Activated B cell treated with CpG ODN at 0.5 μM for 24 hours (primary cell): ENCODE measurements around the gene RBBP8NL. TPM values are rescaled to one million over a fixed set of nuclear protein-coding genes. Genes with fewer than 3 reads are reported as not detected.

Source experiments
- ATAC-seq: fragments of 200-7000 bp; cut with Tn5 transposase; one replicate; pipeline ENCODE4 v1.10.0; 2021; ENCODE audit warnings: low read depth, mild to moderate bottlenecking, moderate library complexity
- CTCF ChIA-PET: fragments of 350-600 bp; sonication (Branson Sonifier 250); formaldehyde crosslinking; loops from one replicate; lab custom pipeline; 2021; ENCODE audit warnings: antibody characterized with exemption; lab: Charles Lee
- POLR2A ChIA-PET: fragments of 350-600 bp; sonication (Branson Sonifier 250); formaldehyde crosslinking; loops from one replicate; lab custom pipeline; 2021; ENCODE audit warnings: antibody characterized with exemption; lab: Charles Lee
- DNase-seq: peaks from one replicate; pipeline ENCODE4 v3.0.0; 2022
- H3K27ac Mint-ChIP-seq: one replicate; pipeline ENCODE4 v1.8.0; 2020; ENCODE audit warnings: mixed read lengths
- H3K27me3 Mint-ChIP-seq: one replicate; pipeline ENCODE4 v1.8.0; 2021; ENCODE audit warnings: mixed read lengths
- H3K36me3 Mint-ChIP-seq: one replicate; pipeline ENCODE4 v1.8.0; 2021; ENCODE audit warnings: low read depth, mixed read lengths
- H3K4me1 Mint-ChIP-seq: one replicate; pipeline ENCODE4 v1.8.0; 2021; ENCODE audit warnings: mixed read lengths
- H3K4me3 Mint-ChIP-seq: one replicate; pipeline ENCODE4 v1.8.0; 2020; ENCODE audit warnings: mild to moderate bottlenecking, mixed read lengths
- H3K9me3 Mint-ChIP-seq: one replicate; pipeline ENCODE4 v1.8.0; 2020; ENCODE audit warnings: mixed read lengths
- intact Hi-C: fragments of 100-400 bp; cut with micrococcal nuclease; formaldehyde crosslinking; loops from one replicate; pipeline ENCODE4 v1.15.1; 2024
- total RNA-seq: library from RNA; stranded (reverse); gene quantifications from 2 replicates; pipeline ENCODE4 v1.2.3, GENCODE V29; 2022
- TF ChIP-seq, protein P1 (sequence below): fragments of 200-600 bp; IDR thresholded peaks from one replicate; pipeline ENCODE4 v1.8.0; 2022; ENCODE audit warnings: antibody characterized with exemption, mild to moderate bottlenecking

The RBBP8NL gene
- total RNA-seq, 1 donor from 2014 or later, result not detected

DNA sequence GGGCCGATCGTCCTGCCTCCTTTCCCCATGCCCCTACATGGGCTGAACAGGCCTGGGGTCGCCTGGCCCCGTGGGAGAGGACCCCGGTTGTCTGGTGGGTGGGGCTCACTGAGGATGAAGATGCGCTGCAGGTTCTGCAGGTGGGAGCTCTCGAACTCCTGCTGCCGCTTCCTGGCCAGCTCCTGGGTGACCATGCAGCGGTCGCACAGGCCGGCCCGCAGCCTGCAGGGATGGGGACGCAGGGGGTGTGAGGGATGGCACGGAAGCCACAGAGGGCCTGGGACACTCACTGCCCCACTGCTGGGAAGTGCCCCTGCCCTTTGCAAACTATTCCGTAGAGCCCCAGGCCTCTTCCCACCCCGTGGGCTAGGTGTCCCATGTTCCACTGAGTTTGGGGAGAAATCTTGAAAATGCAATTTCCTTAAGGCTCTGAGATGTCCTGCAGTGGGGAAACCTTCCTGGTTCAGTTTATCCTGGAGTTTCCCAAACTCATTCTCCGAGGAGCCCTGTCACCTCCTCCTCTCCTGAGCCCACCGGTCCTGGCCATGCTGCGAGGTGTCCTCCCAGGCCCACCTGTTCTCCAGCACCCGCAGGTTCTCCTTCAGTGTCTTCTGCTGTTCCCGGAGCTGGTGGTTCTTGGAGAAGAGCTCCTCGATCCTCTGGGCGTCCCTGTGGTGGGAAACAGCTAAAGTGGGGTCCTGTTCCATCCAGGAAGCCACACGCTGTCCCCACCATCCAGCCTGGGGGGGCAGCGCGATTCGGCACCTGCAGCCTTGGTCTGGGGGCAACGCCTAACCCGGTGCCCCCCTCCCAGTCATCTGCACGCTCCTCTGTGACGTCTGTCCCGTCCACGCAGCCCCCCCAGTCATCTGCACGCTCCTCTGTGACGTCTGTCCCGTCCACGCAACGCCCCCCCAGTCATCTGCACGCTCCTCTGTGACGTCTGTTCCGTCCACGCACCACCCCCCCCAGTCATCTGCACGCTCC is 10.4 kb downstream of the RBBP8NL start:
- no peaks in the 10 kb centered on the region for H3K4me1 Mint-ChIP-seq
- no peak overlapping the region for H3K27ac Mint-ChIP-seq
- H3K27me3 Mint-ChIP-seq, result no peaks in the 10 kb centered on the region
- no peaks in the 10 kb centered on the region for H3K36me3 Mint-ChIP-seq
- TF ChIP-seq, protein P1, sequence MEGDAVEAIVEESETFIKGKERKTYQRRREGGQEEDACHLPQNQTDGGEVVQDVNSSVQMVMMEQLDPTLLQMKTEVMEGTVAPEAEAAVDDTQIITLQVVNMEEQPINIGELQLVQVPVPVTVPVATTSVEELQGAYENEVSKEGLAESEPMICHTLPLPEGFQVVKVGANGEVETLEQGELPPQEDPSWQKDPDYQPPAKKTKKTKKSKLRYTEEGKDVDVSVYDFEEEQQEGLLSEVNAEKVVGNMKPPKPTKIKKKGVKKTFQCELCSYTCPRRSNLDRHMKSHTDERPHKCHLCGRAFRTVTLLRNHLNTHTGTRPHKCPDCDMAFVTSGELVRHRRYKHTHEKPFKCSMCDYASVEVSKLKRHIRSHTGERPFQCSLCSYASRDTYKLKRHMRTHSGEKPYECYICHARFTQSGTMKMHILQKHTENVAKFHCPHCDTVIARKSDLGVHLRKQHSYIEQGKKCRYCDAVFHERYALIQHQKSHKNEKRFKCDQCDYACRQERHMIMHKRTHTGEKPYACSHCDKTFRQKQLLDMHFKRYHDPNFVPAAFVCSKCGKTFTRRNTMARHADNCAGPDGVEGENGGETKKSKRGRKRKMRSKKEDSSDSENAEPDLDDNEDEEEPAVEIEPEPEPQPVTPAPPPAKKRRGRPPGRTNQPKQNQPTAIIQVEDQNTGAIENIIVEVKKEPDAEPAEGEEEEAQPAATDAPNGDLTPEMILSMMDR, result no peak
- H3K4me3 Mint-ChIP-seq, result no peak overlapping the region
- intact Hi-C loops, result no loop called here
- no peaks in the 10 kb centered on the region for H3K9me3 Mint-ChIP-seq
- CTCF ChIA-PET, result no interaction called here
- ATAC-seq (no peak), DNase-seq (no peak)
- POLR2A ChIA-PET, result no interaction called here

DNA sequence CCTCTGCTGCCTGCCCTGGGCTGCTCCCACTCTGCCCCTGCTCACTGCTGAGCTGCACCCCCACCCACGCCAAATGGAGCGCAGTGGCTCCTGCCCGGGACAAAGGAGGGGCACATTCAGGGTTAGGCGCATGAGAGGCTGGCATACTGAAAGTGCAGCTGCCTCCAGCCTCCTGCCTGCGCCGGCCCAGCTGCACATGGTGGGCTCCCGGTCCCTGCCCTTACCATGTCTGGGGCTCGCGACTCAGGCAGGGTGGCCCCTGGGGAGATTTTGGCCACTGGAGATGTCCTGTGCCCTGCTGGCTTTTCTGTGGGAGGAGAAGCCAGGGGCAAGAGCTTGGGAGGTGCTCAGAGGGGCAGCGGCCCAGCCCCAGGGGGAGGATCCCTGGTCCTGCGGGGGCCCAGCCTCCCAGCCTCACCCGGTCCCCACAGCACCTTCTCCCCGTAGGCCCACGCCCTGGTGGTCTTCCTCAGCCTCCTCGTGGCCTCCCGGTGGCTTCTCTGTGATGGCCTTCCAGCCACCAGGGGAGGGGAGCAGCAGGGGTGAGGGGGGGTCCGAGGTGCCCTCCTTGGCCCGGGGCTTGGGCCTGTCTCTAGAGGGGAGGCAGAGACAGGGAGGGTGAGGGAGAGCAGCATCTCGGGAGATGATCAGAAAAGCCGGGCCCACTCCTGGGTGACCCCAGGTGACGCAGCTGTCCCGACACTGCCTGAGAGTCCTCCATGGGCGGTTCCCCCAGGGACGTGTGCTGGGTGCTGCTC is 11.8 kb downstream of the RBBP8NL start:
- ATAC-seq (no peak), DNase-seq (no peak)
- intact Hi-C loops, result no loop called here
- Mint-ChIP-seq H3K27me3 (no peaks in the 10 kb centered on the region), H3K4me1 (no peaks in the 10 kb centered on the region), H3K4me3 (no peak overlapping the region), H3K27ac (no peak overlapping the region), H3K9me3 (no peaks in the 10 kb centered on the region), H3K36me3 (no peaks in the 10 kb centered on the region)
- TF ChIP-seq, protein P1, result no peak
- POLR2A ChIA-PET, result no interaction called here
- CTCF ChIA-PET, result no interaction called here

DNA sequence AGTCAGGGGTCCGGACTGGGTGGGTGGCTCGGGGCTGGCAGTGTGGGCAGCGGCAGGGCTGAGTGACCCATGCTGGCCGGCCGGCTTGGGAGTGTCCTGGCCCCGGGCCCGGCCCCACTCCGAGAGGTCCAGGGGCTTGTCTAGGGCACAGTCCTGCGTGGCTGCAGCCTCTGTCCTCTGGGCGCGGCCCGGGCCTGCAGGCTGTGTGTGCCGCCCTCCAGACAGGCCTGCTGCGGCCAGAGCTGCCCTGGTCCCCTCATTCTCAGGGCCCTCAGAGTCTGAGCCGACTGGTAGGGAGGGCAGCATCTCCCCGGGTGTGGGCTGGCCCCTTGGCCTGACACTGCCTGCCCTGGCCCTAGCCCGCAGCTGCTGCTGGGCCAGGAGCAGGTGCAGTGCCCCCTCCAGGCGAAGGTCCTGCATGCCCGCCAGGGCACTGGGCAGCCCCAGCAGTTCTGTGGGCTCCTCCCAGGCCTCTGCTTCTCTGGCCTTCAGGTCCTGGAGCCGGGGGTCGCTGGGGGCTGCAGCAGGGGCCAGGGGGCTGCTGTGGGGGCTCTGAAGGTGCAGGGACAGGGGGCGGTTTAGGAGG is 13.3 kb downstream of the RBBP8NL start:
- H3K27ac Mint-ChIP-seq, result no peak overlapping the region
- TF ChIP-seq, protein P1, result no peak

DNA sequence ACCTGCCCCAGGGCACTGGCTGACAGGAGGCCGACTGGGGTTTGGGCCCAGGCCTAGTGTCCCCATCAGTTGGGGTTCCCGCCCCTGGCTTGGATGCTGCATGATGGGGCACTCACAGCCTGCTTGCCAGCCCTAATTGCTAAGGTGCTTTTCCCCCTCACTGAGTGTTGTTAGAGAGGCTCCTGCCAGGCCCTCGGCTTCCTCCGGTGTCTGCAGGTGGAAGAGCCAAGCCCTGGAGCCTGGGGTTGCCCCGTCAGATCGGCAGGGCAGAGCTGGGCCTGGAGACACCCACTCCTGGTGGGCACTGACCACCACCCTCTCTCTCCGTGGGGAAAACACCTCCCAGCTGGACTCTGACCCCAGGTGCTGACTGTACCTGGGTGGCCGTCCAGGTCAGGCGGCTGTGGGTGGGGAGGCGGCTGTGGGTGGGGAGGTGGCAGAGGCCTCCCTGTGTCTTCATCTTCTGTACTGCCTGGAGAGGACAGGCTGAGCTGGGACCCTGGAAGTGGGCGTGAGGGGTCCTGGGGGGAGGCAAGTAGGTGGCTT is 14.2 kb downstream of the RBBP8NL start:
- ATAC-seq (no peak), DNase-seq (no peak)
- H3K36me3 Mint-ChIP-seq, result no peaks in the 10 kb centered on the region
- no peak overlapping the region for H3K27ac Mint-ChIP-seq
- TF ChIP-seq, protein P1, result no peak
- ChIA-PET CTCF (no interaction called here), POLR2A (no interaction called here)
- peaks cover 10% of the 10 kb centered on the region for H3K4me1 Mint-ChIP-seq
- no peak overlapping the region for H3K4me3 Mint-ChIP-seq
- no peaks in the 10 kb centered on the region for H3K9me3 Mint-ChIP-seq
- intact Hi-C loops, result no loop called here
- no peaks in the 10 kb centered on the region for H3K27me3 Mint-ChIP-seq

More for the DNA sequence above, 13.3 kb downstream of the RBBP8NL start:
- no peaks in the 10 kb centered on the region for H3K36me3 Mint-ChIP-seq
- DNase-seq, result no peak
- no peak for ATAC-seq
- no peak overlapping the region for H3K4me3 Mint-ChIP-seq
- ChIA-PET POLR2A (no interaction called here), CTCF (no interaction called here)
- intact Hi-C loops, result no loop called here
- no peaks in the 10 kb centered on the region for H3K9me3 Mint-ChIP-seq
- H3K4me1 Mint-ChIP-seq, result peaks cover 10% of the 10 kb centered on the region
- H3K27me3 Mint-ChIP-seq, result no peaks in the 10 kb centered on the region
